SU-DHL-6 (cell line): ENCODE measurements around the gene PDHX.

Experiments used
- H2AFZ ChIP-seq: fragments of 200-600 bp; sonication (generic); 2 replicates; pipeline ENCODE4 v1.6.1; 2014; ENCODE audit warnings: low read depth, mild to moderate bottlenecking, moderate library complexity, mixed read lengths, antibody characterized with exemption, low read length; ENCODE audit not compliant: severe bottlenecking
- H3F3A ChIP-seq: fragments of 200-600 bp; shearing (Covaris generic); 2 replicates; pipeline ENCODE4 v1.6.0; 2016; ENCODE audit warnings: antibody characterized with exemption, mild to moderate bottlenecking; ENCODE audit not compliant: insufficient read depth
- H3K27ac ChIP-seq: fragments of 200-600 bp; sonication (generic); 2 replicates; pipeline ENCODE4 v1.5.1; 2016; ENCODE audit warnings: low read depth, mild to moderate bottlenecking, low read length, moderate library complexity, mixed read lengths
- H3K27me3 ChIP-seq: fragments of 200-600 bp; sonication (generic), shearing (Covaris generic); 2 replicates; pipeline ENCODE4 v1.6.0; 2014; ENCODE audit warnings: mild to moderate bottlenecking, low read length
- H3K36me3 ChIP-seq: fragments of 200-600 bp; sonication (generic); 2 replicates; pipeline ENCODE4 v1.6.1; 2014; ENCODE audit warnings: mild to moderate bottlenecking, low read length, mixed read lengths
- H3K4me2 ChIP-seq: fragments of 300-600, 200-600 bp; shearing (Covaris generic), sonication (generic); 2 replicates; pipeline ENCODE4 v1.6.0; 2014; ENCODE audit warnings: low read length, low read depth, mild to moderate bottlenecking; ENCODE audit not compliant: poor library complexity, severe bottlenecking
- H3K4me3 ChIP-seq: fragments of 200-600 bp; sonication (generic); 2 replicates; pipeline ENCODE4 v1.5.1; 2014; ENCODE audit warnings: antibody characterized with exemption, low read length, mild to moderate bottlenecking, mixed read lengths; ENCODE audit not compliant: insufficient read depth, poor library complexity, severe bottlenecking
- H3K79me2 ChIP-seq: fragments of 200-600 bp; sonication (generic); 2 replicates; pipeline ENCODE4 v1.6.1; 2014; ENCODE audit warnings: mild to moderate bottlenecking, low read length, moderate library complexity; ENCODE audit not compliant: insufficient read depth
- H3K9ac ChIP-seq: fragments of 200-600 bp; sonication (generic); 2 replicates; pipeline ENCODE4 v1.7.0; 2014; ENCODE audit warnings: mild to moderate bottlenecking, low read length
- H3K9me2 ChIP-seq: fragments of 200-600 bp; sonication (generic); replicated peaks from 2 replicates; pipeline ENCODE4 v1.6.1; 2014; ENCODE audit warnings: low read length; ENCODE audit not compliant: insufficient read depth
- H3K9me3 ChIP-seq: fragments of 200-600 bp; sonication (generic); 2 replicates; pipeline ENCODE4 v1.6.1; 2014; ENCODE audit warnings: low read length, mixed read lengths; ENCODE audit not compliant: insufficient read depth
- H4K20me1 ChIP-seq: fragments of 200-600 bp; sonication (generic); 2 replicates; pipeline ENCODE4 v1.6.1; 2014; ENCODE audit warnings: low read depth, mild to moderate bottlenecking, antibody characterized with exemption, low read length, moderate library complexity, mixed read lengths
- CTCF ChIP-seq: fragments of 200-600 bp; sonication (generic); IDR thresholded peaks from one replicate; pipeline ENCODE4 v1.5.1; 2017; ENCODE audit warnings: antibody characterized with exemption, mild to moderate bottlenecking, low read length, moderate library complexity; ENCODE audit not compliant: insufficient read depth, poor library complexity, severe bottlenecking
- EZH2phosphoT487 ChIP-seq: fragments of 200-600 bp; sonication (generic), shearing (Covaris generic); conservative IDR thresholded peaks from 2 replicates; pipeline ENCODE4 v1.6.1; 2018; ENCODE audit warnings: mild to moderate bottlenecking, antibody characterized with exemption, low read length, moderate library complexity, mixed read lengths

PDHX gene

GRCh38 chr11:34874202-34874601 is 42.2 kb upstream of the PDHX start:
- H3K36me3 ChIP-seq: no peaks in the 10 kb centered on the region; the same call in 1 of the 2 replicates
- no peaks in the 10 kb centered on the region for H3K79me2 ChIP-seq
- H3K27me3 ChIP-seq: no peaks in the 10 kb centered on the region
- TF ChIP-seq CTCF (no peak), EZH2phosphoT487 (no peak)
- no peaks in the 10 kb centered on the region for H4K20me1 ChIP-seq
- H3K27ac ChIP-seq: no peak overlapping the region
- no peak overlapping the region for H3K4me2 ChIP-seq
- H3K9ac ChIP-seq: no peak overlapping the region
- no peaks in the 10 kb centered on the region for H3F3A ChIP-seq
- no peaks in the 10 kb centered on the region for H3K9me2 ChIP-seq
- H3K4me3 ChIP-seq: no peak overlapping the region
- no peaks in the 10 kb centered on the region for H3K9me3 ChIP-seq
- no peak overlapping the region for H2AFZ ChIP-seq

GRCh38 chr11:34877375-34877975 is 38.9 kb upstream of the PDHX start:
- TF ChIP-seq EZH2phosphoT487: no peak
- TF ChIP-seq CTCF: no peak
- no peaks in the 10 kb centered on the region; the same call in 1 of the 2 replicates for H3K36me3 ChIP-seq

GRCh38 chr11:34881900-34882299 is 34.5 kb upstream of the PDHX start:
- H3K36me3 ChIP-seq: peaks cover 5% of the 10 kb centered on the region; the same call in 1 of the 2 replicates

More at GRCh38 chr11:34877375-34877975, 38.9 kb upstream of the PDHX start:
- Histone ChIP-seq H3K79me2 (no peaks in the 10 kb centered on the region), H4K20me1 (no peaks in the 10 kb centered on the region), H3K4me2 (no peak overlapping the region), H3K4me3 (no peak overlapping the region), H3K27ac (no peak overlapping the region), H3K9me2 (no peaks in the 10 kb centered on the region), H3K9me3 (no peaks in the 10 kb centered on the region), H3K27me3 (no peaks in the 10 kb centered on the region), H3F3A (no peaks in the 10 kb centered on the region), H2AFZ (no peak overlapping the region), H3K9ac (no peak overlapping the region)

More at GRCh38 chr11:34881900-34882299, 34.5 kb upstream of the PDHX start:
- no peak for TF ChIP-seq EZH2phosphoT487
- TF ChIP-seq CTCF: no peak
- Histone ChIP-seq H3K9me3 (no peaks in the 10 kb centered on the region), H3K4me3 (no peak overlapping the region), H2AFZ (no peak overlapping the region), H3K4me2 (no peak overlapping the region), H3K79me2 (no peaks in the 10 kb centered on the region), H3F3A (no peaks in the 10 kb centered on the region), H4K20me1 (no peaks in the 10 kb centered on the region), H3K27me3 (no peaks in the 10 kb centered on the region), H3K9me2 (no peaks in the 10 kb centered on the region), H3K27ac (no peak overlapping the region), H3K9ac (no peak overlapping the region)
